Pancreas (tissue), 10 donors: Measurements from ENCODE around the gene ELL. TPM values are rescaled to one million over a fixed set of nuclear protein-coding genes. Genes with fewer than 3 reads are reported as not detected.
A peak's percentile ranks its signal among the peaks of the same experiment; 100 is the strongest.

Experiments used
- ATAC-seq, 4 donors: fragments of 200-7000 bp; cut with Tn5 transposase; one replicate each; pipeline versions ENCODE4 v1.8.0 to v1.9.1; 2020; ENCODE audit warnings: mild to moderate bottlenecking in 4 of 4, moderate library complexity in 4 of 4
- DNase-seq, 6 donors: peaks; one replicate each; pipeline ENCODE4 v3.0.0-alpha.2; 2020
- FAIRE-seq: peaks from 2 replicates; lab custom pipeline; 2012; peaks lifted over from hg19 to GRCh38; lab: Jason Lieb, UNC
- H3K27ac ChIP-seq, 4 donors: fragments of 200-600 bp; sonication (generic); 1 replicate in 3 of 4; 2 replicates in 1 of 4; pipeline versions ENCODE4 v1.5.0 to v1.8.0; 2020
- H3K27me3 ChIP-seq, 4 donors: fragments of 200-600 bp; one replicate each; pipeline ENCODE4 v1.8.0; 2021
- H3K36me3 ChIP-seq, 3 donors: fragments of 200-600 bp; sonication (generic) in 1 of 3; one replicate each; pipeline versions ENCODE4 v1.5.0 to v1.8.0; 2020 to 2021
- H3K4me1 ChIP-seq, 3 donors: fragments of 200-600 bp; one replicate each; pipeline ENCODE4 v1.8.0; 2021
- H3K4me3 ChIP-seq, 4 donors: fragments of 200-600 bp; sonication (generic) in 2 of 4; one replicate each; pipeline versions ENCODE4 v1.5.0 to v1.8.0; 2020 to 2021
- H3K9me3 ChIP-seq, 4 donors: fragments of 200-600 bp; one replicate each; pipeline ENCODE4 v1.8.0; 2021
- CTCF ChIP-seq, 4 donors: fragments of 200-600 bp; sonication (generic) in 3 of 4; IDR thresholded peaks; one replicate each; pipeline versions ENCODE4 v1.5.0 to v1.8.0; 2021; ENCODE audit warnings: antibody characterized with exemption in 4 of 4
- WGBS, 2 donors: extraction: QIAGEN DNeasy Blood & Tissue Kit; methylation state at CpG; one replicate each; pipeline ENCODE4 v1.1.7; 2013; 5-methylcytosine and 5-hydroxymethylcytosine counted together
- intact Hi-C, 3 donors: fragments of 100-400 bp; cut with DNase I; formaldehyde crosslinking; loops; one replicate each; pipeline versions ENCODE4 v1.11.1 to v1.14.2; 2022
- polyA plus RNA-seq, 2 donors: library from polyadenylated mRNA; stranded (reverse); fragments of 200-250 nt; gene quantifications; one replicate each; pipeline ENCODE4 v1.2.3, GENCODE V29; 2013
- total RNA-seq, 6 donors: library from RNA; stranded (reverse); fragmentation: NEBNext Ultra II Directional in 4 of 6; extraction: Animal tissue kit (Norgen Biotek cat#: 25700) in 4 of 6; gene quantifications; one replicate each; pipeline versions ENCODE4 v1.2.1 to v1.2.4, GENCODE V29; 2021 to 2023
- donor health status: healthy with polysubstance abuse.
- donor health status: DM: no; HTN: no; CAD: no; lungs with moderate emphysema.
- donor health status: DM: no; HTN: no; CAD: no.
- donor health status: control.
- donor health status: control.
- donor health status: Bipolar disorder and iron deficiency.
- donor health status: DM: yes; HTN: yes; CAD: no.
- donor health status: DM: no; HTN: no; CAD: no.
- donor health status: DM: no; HTN: no; CAD: no.
- donor health status: DM: yes; HTN: yes; CAD: no.

ELL gene
- total and polyA plus RNA-seq, 8 donors = 5.8 to 13.4 (median 9.8) TPM

- Histone ChIP-seq H3K27me3 (no peaks in the 10 kb centered on the region), H3K27ac (no peak overlapping the region), H3K36me3 (no peaks in the 10 kb centered on the region), H3K9me3 (no peaks in the 10 kb centered on the region), H3K4me3 (no peak overlapping the region), H3K4me1 (peaks cover 0 to 11% (median 0%) of the 10 kb centered on the region in 3 donors)
- no peak for TF ChIP-seq CTCF (IDR thresholded peaks at IDR 0.05)
- DNase-seq (no peak), FAIRE-seq (no peak), ATAC-seq (no peak)
- 94 to 95% methylated on average over 48 to 49 of the region's 49 CpGs for WGBS, 2 donors
- intact Hi-C loops = no loop called here
These were observed 86.6 kb downstream of the ELL start for GRCh38 chr19:18435178-18435841.

- H3K9me3 ChIP-seq = no peaks in the 10 kb centered on the region
- H3K4me1 ChIP-seq = peaks cover 0 to 11% (median 0%) of the 10 kb centered on the region in 3 donors
- ATAC-seq (no peak), FAIRE-seq (no peak), DNase-seq (peak in 1 of 6 donors; percentile 47)
- no peaks in the 10 kb centered on the region for H3K27me3 ChIP-seq
- intact Hi-C loops = no loop called here
- no peak for TF ChIP-seq CTCF (IDR thresholded peaks at IDR 0.05)
- WGBS, 2 donors = 86 to 89% methylated on average over 18 to 21 of the region's 21 CpGs
- no peaks in the 10 kb centered on the region for H3K36me3 ChIP-seq
- H3K4me3 ChIP-seq = peak overlapping the region in 1 of 4 donors; percentile 41
- no peak overlapping the region for H3K27ac ChIP-seq
These were observed 87.3 kb downstream of the ELL start for GRCh38 chr19:18434411-18435175.

GRCh38 chr19:18433735-18434398 lies 88.0 kb downstream of the ELL start:
- intact Hi-C loops = no loop called here
- no peak for TF ChIP-seq CTCF (IDR thresholded peaks at IDR 0.05)
- peak overlapping the region in 2 of 4 donors; percentile 25 to 41 for H3K4me3 ChIP-seq
- ATAC-seq (peak in 1 of 4 donors; percentile 0), DNase-seq (peak in 2 of 6 donors; percentile 56 to 71), FAIRE-seq (no peak)
- whole genome bisulfite sequencing, 2 donors = 12 to 23% methylated on average over 21 to 60 of the region's 60 CpGs
- H3K27me3 ChIP-seq = no peaks in the 10 kb centered on the region
- peaks cover 0 to 8% (median 0%) of the 10 kb centered on the region in 3 donors for H3K4me1 ChIP-seq
- no peaks in the 10 kb centered on the region for H3K9me3 ChIP-seq
- no peak overlapping the region for H3K27ac ChIP-seq
- no peaks in the 10 kb centered on the region for H3K36me3 ChIP-seq

GRCh38 chr19:18433015-18433691 lies 88.7 kb downstream of the ELL start:
- no peaks in the 10 kb centered on the region for H3K9me3 ChIP-seq
- DNase-seq (peak in 1 of 6 donors; percentile 69), FAIRE-seq (no peak), ATAC-seq (peak in 2 of 4 donors; percentile 2 to 12)
- 27 to 51% methylated on average over 26 to 59 of the region's 59 CpGs for WGBS, 2 donors
- no peaks in the 10 kb centered on the region for H3K36me3 ChIP-seq
- intact Hi-C loops = no loop called here
- peaks cover 0 to under 1% (median 0%) of the 10 kb centered on the region in 3 donors for H3K4me1 ChIP-seq
- H3K4me3 ChIP-seq = peak overlapping the region in 3 of 4 donors; percentile 10 to 41 (median 25)
- TF ChIP-seq CTCF (IDR thresholded peaks at IDR 0.05) = no peak
- H3K27ac ChIP-seq = peak overlapping the region in 1 of 4 donors; percentile 34
- H3K27me3 ChIP-seq = no peaks in the 10 kb centered on the region
